ENCODE results near the gene ITM2C.
A peak's percentile ranks its signal among the peaks of the same experiment; 100 is the strongest.

DNA sequence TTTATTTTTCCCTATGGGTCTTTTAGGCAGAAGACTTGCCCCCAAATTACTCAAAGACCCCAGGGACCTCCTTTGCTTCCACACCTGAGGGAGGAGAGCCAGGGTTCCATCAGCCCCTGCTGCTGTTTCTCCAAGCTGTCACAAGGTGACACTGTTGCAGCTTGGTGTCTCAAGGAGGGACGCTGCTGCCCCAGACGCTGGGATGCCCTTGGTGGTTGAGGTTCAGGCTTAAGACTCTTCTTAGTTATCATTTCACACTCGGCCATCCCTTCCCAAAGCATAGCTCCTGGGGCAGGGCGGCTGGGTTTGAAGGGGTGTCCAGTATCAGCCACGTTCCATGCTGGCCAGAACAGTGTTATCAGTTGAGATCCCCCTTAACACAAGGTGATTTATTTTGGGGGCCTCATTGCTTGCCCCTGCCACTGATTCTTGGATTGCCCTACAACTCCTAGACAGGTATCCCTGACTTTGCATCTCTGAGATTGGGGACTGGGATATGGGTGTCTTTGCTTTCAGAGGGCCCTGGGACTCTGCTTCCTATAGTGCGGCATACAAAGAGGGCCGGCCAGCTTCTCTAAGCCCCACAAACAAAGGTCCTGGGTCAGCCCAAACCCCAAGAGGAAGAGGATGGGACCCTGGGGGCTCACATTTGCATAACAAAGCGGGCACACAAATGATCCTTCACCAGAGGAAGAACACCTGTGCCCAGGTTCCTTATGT, 37.6 kb downstream of the ITM2C start:
- TF ChIP-seq, protein P1, sequence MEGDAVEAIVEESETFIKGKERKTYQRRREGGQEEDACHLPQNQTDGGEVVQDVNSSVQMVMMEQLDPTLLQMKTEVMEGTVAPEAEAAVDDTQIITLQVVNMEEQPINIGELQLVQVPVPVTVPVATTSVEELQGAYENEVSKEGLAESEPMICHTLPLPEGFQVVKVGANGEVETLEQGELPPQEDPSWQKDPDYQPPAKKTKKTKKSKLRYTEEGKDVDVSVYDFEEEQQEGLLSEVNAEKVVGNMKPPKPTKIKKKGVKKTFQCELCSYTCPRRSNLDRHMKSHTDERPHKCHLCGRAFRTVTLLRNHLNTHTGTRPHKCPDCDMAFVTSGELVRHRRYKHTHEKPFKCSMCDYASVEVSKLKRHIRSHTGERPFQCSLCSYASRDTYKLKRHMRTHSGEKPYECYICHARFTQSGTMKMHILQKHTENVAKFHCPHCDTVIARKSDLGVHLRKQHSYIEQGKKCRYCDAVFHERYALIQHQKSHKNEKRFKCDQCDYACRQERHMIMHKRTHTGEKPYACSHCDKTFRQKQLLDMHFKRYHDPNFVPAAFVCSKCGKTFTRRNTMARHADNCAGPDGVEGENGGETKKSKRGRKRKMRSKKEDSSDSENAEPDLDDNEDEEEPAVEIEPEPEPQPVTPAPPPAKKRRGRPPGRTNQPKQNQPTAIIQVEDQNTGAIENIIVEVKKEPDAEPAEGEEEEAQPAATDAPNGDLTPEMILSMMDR (conservative IDR thresholded peaks at IDR 0.05; ENCODE audit: low read depth in 2 of 2), result peak; percentile 93 to 99
- no peak for TF ChIP-seq EZH2phosphoT487 (IDR thresholded peaks at IDR 0.05; ENCODE audit: unreplicated experiment)
- TF ChIP-seq, protein P2, sequence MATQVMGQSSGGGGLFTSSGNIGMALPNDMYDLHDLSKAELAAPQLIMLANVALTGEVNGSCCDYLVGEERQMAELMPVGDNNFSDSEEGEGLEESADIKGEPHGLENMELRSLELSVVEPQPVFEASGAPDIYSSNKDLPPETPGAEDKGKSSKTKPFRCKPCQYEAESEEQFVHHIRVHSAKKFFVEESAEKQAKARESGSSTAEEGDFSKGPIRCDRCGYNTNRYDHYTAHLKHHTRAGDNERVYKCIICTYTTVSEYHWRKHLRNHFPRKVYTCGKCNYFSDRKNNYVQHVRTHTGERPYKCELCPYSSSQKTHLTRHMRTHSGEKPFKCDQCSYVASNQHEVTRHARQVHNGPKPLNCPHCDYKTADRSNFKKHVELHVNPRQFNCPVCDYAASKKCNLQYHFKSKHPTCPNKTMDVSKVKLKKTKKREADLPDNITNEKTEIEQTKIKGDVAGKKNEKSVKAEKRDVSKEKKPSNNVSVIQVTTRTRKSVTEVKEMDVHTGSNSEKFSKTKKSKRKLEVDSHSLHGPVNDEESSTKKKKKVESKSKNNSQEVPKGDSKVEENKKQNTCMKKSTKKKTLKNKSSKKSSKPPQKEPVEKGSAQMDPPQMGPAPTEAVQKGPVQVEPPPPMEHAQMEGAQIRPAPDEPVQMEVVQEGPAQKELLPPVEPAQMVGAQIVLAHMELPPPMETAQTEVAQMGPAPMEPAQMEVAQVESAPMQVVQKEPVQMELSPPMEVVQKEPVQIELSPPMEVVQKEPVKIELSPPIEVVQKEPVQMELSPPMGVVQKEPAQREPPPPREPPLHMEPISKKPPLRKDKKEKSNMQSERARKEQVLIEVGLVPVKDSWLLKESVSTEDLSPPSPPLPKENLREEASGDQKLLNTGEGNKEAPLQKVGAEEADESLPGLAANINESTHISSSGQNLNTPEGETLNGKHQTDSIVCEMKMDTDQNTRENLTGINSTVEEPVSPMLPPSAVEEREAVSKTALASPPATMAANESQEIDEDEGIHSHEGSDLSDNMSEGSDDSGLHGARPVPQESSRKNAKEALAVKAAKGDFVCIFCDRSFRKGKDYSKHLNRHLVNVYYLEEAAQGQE (IDR thresholded peaks at IDR 0.05; ENCODE audit: unreplicated experiment), result no peak
- TF ChIP-seq POLR2AphosphoS5 (IDR thresholded peaks at IDR 0.05; ENCODE audit: low read depth), result no peak
- TF ChIP-seq, protein P3, sequence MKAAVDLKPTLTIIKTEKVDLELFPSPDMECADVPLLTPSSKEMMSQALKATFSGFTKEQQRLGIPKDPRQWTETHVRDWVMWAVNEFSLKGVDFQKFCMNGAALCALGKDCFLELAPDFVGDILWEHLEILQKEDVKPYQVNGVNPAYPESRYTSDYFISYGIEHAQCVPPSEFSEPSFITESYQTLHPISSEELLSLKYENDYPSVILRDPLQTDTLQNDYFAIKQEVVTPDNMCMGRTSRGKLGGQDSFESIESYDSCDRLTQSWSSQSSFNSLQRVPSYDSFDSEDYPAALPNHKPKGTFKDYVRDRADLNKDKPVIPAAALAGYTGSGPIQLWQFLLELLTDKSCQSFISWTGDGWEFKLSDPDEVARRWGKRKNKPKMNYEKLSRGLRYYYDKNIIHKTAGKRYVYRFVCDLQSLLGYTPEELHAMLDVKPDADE (IDR thresholded peaks at IDR 0.05), result 0 out of 2 replicates have a peak, but pooled peaks have one; percentile 34
- no peak for TF ChIP-seq CREB1 (CRISPR knock-in tag; IDR thresholded peaks at IDR 0.05; ENCODE audit: low read depth)
